NCI-H526 (cell line): Measurements from ENCODE around the gene SPCS3.
"Not testable (repeated sequence)": the region's sequence is repeated elsewhere in the genome, so short reads cannot be mapped to it uniquely, and the experiment has no call there.

Source experiments
- DNase-seq, 2 experiments: peaks; one replicate each; lab custom pipeline; 2025; lab: John Stamatoyannopoulos, UW

SPCS3 gene

GRCh38 chr4:176346836-176347235, 27.1 kb downstream of the SPCS3 start:
- DNase-seq = not testable (repeated sequence)

- no peak for DNase-seq
Measured at GRCh38 chr4:176350671-176351070, 30.9 kb downstream of the SPCS3 start.

- DNase-seq = no peak
Measured at GRCh38 chr4:176354884-176355283, 35.1 kb downstream of the SPCS3 start.

- DNase-seq = no peak
Measured at GRCh38 chr4:176357359-176358082, 37.8 kb downstream of the SPCS3 start.

- no peak for DNase-seq
Measured at GRCh38 chr4:176358083-176358469, 38.3 kb downstream of the SPCS3 start.

GRCh38 chr4:176359590-176359989, 39.8 kb downstream of the SPCS3 start:
- no peak for DNase-seq

- no peak for DNase-seq
Measured at GRCh38 chr4:176360446-176360845, 40.7 kb downstream of the SPCS3 start.

GRCh38 chr4:176363072-176363471, 43.3 kb downstream of the SPCS3 start:
- no peak for DNase-seq

GRCh38 chr4:176367771-176368465, 48.2 kb downstream of the SPCS3 start:
- no peak for DNase-seq

- DNase-seq = peak in 1 of 2 experiments; percentile 42
Measured at GRCh38 chr4:176376032-176376614, 56.4 kb downstream of the SPCS3 start.

- peak; percentile 39 to 44 for DNase-seq
Measured at GRCh38 chr4:176377780-176378179, 58.0 kb downstream of the SPCS3 start.

GRCh38 chr4:176380352-176381157, 60.8 kb downstream of the SPCS3 start:
- no peak for DNase-seq
